Measurements from ENCODE around the gene KLC4. TPM values are rescaled to one million over a fixed set of nuclear protein-coding genes. Genes with fewer than 3 reads are reported as not detected.
A peak's percentile ranks its signal among the peaks of the same experiment; 100 is the strongest.

KLC4 gene
- total RNA-seq, 2 experiments from 2014 or later: 16.4 to 22.5 TPM

DNA sequence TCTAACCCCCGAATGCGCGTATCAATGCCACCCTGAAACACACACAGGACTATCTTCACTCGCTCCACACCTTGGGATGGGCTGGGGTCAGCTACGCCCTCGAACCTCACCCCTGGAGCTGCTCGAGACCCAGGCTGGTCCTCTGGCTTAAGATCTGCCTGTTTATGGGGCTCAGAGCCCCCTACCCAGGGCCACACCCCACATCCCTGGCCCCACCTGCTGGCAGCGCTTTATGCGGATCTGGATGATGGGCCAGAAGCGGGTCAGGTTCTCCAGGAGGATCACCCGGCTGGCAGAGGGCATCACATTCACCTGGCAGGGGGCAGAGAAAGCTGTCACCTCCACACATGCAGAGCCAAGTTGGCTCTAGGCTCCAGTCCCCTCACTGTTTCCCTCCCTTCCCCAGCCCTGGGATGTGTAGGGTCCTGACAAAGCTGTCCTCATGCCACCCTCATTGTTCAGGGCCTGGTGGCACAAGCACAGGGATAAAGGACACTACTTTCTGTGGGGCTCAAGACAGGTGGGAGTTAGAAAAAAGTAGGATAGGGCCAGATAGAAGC lies 14.0 kb upstream of the KLC4 start:
- Histone ChIP-seq H3K36me3 (ENCODE audit: insufficient read depth, low read length) (peaks cover 28% of the 10 kb centered on the region; the same call in 1 of the 2 replicates), H3K79me2 (ENCODE audit: insufficient read depth, low read depth, low read length) (no peaks in the 10 kb centered on the region), H3K4me1 (ENCODE audit: insufficient read depth, low read length, poor library complexity, severe bottlenecking) (no peaks in the 10 kb centered on the region), H3K4me2 (ENCODE audit: low read length) (no peak overlapping the region), H3K4me3 (ENCODE audit: low read depth, low read length, poor library complexity, severe bottlenecking) (no peak overlapping the region), H2AFZ (ENCODE audit: low read length) (no peak overlapping the region), H3K9me2 (ENCODE audit: insufficient read depth, low read length) (no peaks in the 10 kb centered on the region), H3K27ac (ENCODE audit: low read depth, low read length, poor library complexity, severe bottlenecking) (no peak overlapping the region), H4K20me1 (ENCODE audit: insufficient read depth, low read length) (no peaks in the 10 kb centered on the region), H3K9me3 (ENCODE audit: low read length) (no peaks in the 10 kb centered on the region)
- DNase-seq (ENCODE audit: low spot score): no peak
- no TSS peak for BruUV-seq (replicated peaks)
- intact Hi-C loops (cut with micrococcal nuclease; ENCODE audit: unreplicated experiment): no loop called here
- POLR2A ChIA-PET: interaction anchor here (1.8 kb wide), 1 partner anchor 9 kb away, joined by 5 read pairs; the partner anchor contains the start of gene CUL7
- CTCF ChIA-PET (ENCODE audit: unreplicated experiment): no interaction called here
- no peak for TF ChIP-seq EZH2phosphoT487 (IDR thresholded peaks at IDR 0.05; ENCODE audit: borderline replicate concordance, low read depth, low read length)
- TF ChIP-seq, protein P1, sequence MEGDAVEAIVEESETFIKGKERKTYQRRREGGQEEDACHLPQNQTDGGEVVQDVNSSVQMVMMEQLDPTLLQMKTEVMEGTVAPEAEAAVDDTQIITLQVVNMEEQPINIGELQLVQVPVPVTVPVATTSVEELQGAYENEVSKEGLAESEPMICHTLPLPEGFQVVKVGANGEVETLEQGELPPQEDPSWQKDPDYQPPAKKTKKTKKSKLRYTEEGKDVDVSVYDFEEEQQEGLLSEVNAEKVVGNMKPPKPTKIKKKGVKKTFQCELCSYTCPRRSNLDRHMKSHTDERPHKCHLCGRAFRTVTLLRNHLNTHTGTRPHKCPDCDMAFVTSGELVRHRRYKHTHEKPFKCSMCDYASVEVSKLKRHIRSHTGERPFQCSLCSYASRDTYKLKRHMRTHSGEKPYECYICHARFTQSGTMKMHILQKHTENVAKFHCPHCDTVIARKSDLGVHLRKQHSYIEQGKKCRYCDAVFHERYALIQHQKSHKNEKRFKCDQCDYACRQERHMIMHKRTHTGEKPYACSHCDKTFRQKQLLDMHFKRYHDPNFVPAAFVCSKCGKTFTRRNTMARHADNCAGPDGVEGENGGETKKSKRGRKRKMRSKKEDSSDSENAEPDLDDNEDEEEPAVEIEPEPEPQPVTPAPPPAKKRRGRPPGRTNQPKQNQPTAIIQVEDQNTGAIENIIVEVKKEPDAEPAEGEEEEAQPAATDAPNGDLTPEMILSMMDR (conservative IDR thresholded peaks at IDR 0.05; ENCODE audit: low read length): no peak

DNA sequence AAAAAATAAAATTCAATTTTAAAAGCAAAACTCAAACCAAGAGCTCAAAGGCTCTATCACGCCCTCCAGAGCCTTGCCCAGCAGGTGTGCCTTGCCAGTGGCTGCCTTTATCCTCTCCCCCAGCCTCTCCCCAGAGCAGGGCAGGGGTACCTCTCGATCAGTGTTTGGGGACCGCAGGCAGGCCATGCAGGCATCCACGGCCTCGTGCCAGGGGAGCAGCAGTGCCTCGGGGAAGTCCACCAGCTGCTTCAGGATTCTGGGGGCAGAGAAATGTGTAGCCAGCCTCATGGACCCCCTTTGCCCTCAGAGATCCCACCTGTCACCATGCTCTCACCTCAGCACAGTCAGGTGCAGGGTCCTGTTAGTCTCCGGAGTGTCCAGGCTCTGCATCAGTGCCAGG lies 11.4 kb upstream of the KLC4 start:
- ChIA-PET POLR2A (no interaction called here), CTCF (ENCODE audit: unreplicated experiment) (interaction anchor here (0.9 kb wide), 1 partner anchor 11 kb away, joined by 3 read pairs; no protein-coding TSS in a partner anchor)
- H3K36me3 ChIP-seq (ENCODE audit: insufficient read depth, low read length): peaks cover 23% of the 10 kb centered on the region; the same call in 1 of the 2 replicates
- intact Hi-C loops (cut with micrococcal nuclease; ENCODE audit: unreplicated experiment): no loop called here
- H3K4me1 ChIP-seq (ENCODE audit: insufficient read depth, low read length, poor library complexity, severe bottlenecking): peaks cover 12% of the 10 kb centered on the region
- no peak overlapping the region for H3K27ac ChIP-seq (ENCODE audit: low read depth, low read length, poor library complexity, severe bottlenecking)
- no peak overlapping the region for H3K4me2 ChIP-seq (ENCODE audit: low read length)
- no peaks in the 10 kb centered on the region for H3K9me3 ChIP-seq (ENCODE audit: low read length)
- H3K79me2 ChIP-seq (ENCODE audit: insufficient read depth, low read depth, low read length): no peaks in the 10 kb centered on the region
- H3K9me2 ChIP-seq (ENCODE audit: insufficient read depth, low read length): no peaks in the 10 kb centered on the region
- BruUV-seq (replicated peaks): no TSS peak
- H4K20me1 ChIP-seq (ENCODE audit: insufficient read depth, low read length): no peaks in the 10 kb centered on the region
- H2AFZ ChIP-seq (ENCODE audit: low read length): no peak overlapping the region
- TF ChIP-seq EZH2phosphoT487 (IDR thresholded peaks at IDR 0.05; ENCODE audit: borderline replicate concordance, low read depth, low read length): no peak
- TF ChIP-seq, protein P1 (conservative IDR thresholded peaks at IDR 0.05; ENCODE audit: low read length): no peak
- no peak overlapping the region for H3K4me3 ChIP-seq (ENCODE audit: low read depth, low read length, poor library complexity, severe bottlenecking)
- DNase-seq (ENCODE audit: low spot score): no peak

GRCh38 chr6:43050981-43051380 lies 8.4 kb upstream of the KLC4 start:
- H3K4me2 ChIP-seq (ENCODE audit: low read length): 0 out of 2 replicates have a peak overlapping the region, but pooled peaks have one; percentile 3

More at GRCh38 chr6:43050981-43051380, 8.4 kb upstream of the KLC4 start:
- BruUV-seq (replicated peaks): no TSS peak
- intact Hi-C loops (cut with micrococcal nuclease; ENCODE audit: unreplicated experiment): no loop called here
- ChIA-PET CTCF (ENCODE audit: unreplicated experiment) (no interaction called here), POLR2A (interaction anchor here (0.8 to 0.9 kb wide), 2 partner anchors 8 to 122 kb away, joined by 3 to 4 read pairs; partner anchors contain the start of genes CNPY3, KLC4 and MRPL2)
- H3K79me2 ChIP-seq (ENCODE audit: insufficient read depth, low read depth, low read length): no peaks in the 10 kb centered on the region
- no peaks in the 10 kb centered on the region for H3K9me3 ChIP-seq (ENCODE audit: low read length)
- no peak for TF ChIP-seq EZH2phosphoT487 (IDR thresholded peaks at IDR 0.05; ENCODE audit: borderline replicate concordance, low read depth, low read length)
- TF ChIP-seq, protein P1 (conservative IDR thresholded peaks at IDR 0.05; ENCODE audit: low read length): no peak
- H4K20me1 ChIP-seq (ENCODE audit: insufficient read depth, low read length): no peaks in the 10 kb centered on the region
- no peak overlapping the region for H2AFZ ChIP-seq (ENCODE audit: low read length)
- no peak for DNase-seq (ENCODE audit: low spot score)
- H3K9me2 ChIP-seq (ENCODE audit: insufficient read depth, low read length): no peaks in the 10 kb centered on the region
- no peak overlapping the region for H3K4me3 ChIP-seq (ENCODE audit: low read depth, low read length, poor library complexity, severe bottlenecking)
- no peak overlapping the region for H3K27ac ChIP-seq (ENCODE audit: low read depth, low read length, poor library complexity, severe bottlenecking)
- peaks cover 21% of the 10 kb centered on the region for H3K4me1 ChIP-seq (ENCODE audit: insufficient read depth, low read length, poor library complexity, severe bottlenecking)
- peaks cover 24% of the 10 kb centered on the region; the same call in 1 of the 2 replicates for H3K36me3 ChIP-seq (ENCODE audit: insufficient read depth, low read length)

Data from OCI-LY7 (cell line).